GM12878 (cell line): ENCODE data around the gene SELENOO. TPM values are rescaled to one million over a fixed set of nuclear protein-coding genes. Genes with fewer than 3 reads are reported as not detected.

Source experiments
- ATAC-seq: fragments of 200-7000 bp; cut with Tn5 transposase; 3 replicates; pipeline ENCODE4 v1.9.1; 2020; ENCODE audit warnings: mild to moderate bottlenecking, moderate library complexity
- BruUV-seq: library from RNA; stranded (reverse); fragments of 400-500 nt; replicated peaks from 2 replicates; lab custom pipeline; 2021; lab: Mats Ljungman, UMichigan
- CTCF ChIA-PET: fragments of 300-600 bp; sonication (Branson Sonifier 250); formaldehyde crosslinking; extraction: SDS; loops from one replicate; lab custom pipeline; 2021; ENCODE audit warnings: inconsistent platforms; lab: Yijun Ruan, JAX
- POLR2A ChIA-PET: fragments of 350-600 bp; formaldehyde crosslinking; extraction: SDS; loops from one replicate; lab custom pipeline; 2021; ENCODE audit warnings: inconsistent platforms; lab: Charles Lee
- RAD21 ChIA-PET: fragments of 300-600 bp; sonication (Branson Sonifier 250); formaldehyde crosslinking; loops from one replicate; lab custom pipeline; 2023; ENCODE audit warnings: antibody characterized with exemption; ENCODE audit not compliant: unreplicated experiment; lab: Charles Lee
- SMC1A ChIA-PET: fragments of 300-600 bp; sonication (Branson Sonifier 250); formaldehyde crosslinking; loops from one replicate; lab custom pipeline; 2023; ENCODE audit not compliant: unreplicated experiment, uncharacterized antibody; lab: Charles Lee
- DNase-seq: peaks from one replicate; pipeline ENCODE4 v3.0.0-alpha.2; 2011; ENCODE audit warnings: low read depth, low spot score
- FAIRE-seq: peaks from 3 replicates; lab custom pipeline; 2011; peaks lifted over from hg19 to GRCh38; lab: Jason Lieb, UNC
- H2AFZ ChIP-seq: 2 replicates; pipeline ENCODE4 v1.6.0; 2011; ENCODE audit warnings: low read depth, low read length, control low read depth; ENCODE audit not compliant: control insufficient read depth
- H3K27ac ChIP-seq: 2 replicates; pipeline ENCODE4 v1.5.1; 2011; ENCODE audit warnings: control low read depth; ENCODE audit not compliant: control insufficient read depth, insufficient read depth
- H3K27me3 ChIP-seq, 2 experiments: replicated peaks in 1 of 2; 2 replicates each; pipeline versions ENCODE4 v1.6.0 to v1.6.1; 2011; ENCODE audit warnings: low read length in 1 of 2; ENCODE audit not compliant: control insufficient read depth in 2 of 2, insufficient read depth in 2 of 2
- H3K36me3 ChIP-seq, 2 experiments: 2 replicates each; pipeline ENCODE4 v1.5.1; 2011; ENCODE audit warnings: low read length in 1 of 2; ENCODE audit not compliant: control insufficient read depth in 2 of 2, insufficient read depth in 2 of 2
- H3K4me1 ChIP-seq: 2 replicates; pipeline ENCODE4 v1.6.1; 2011; ENCODE audit warnings: mild to moderate bottlenecking, low read length, moderate library complexity, mixed read lengths; ENCODE audit not compliant: control insufficient read depth, insufficient read depth
- H3K4me2 ChIP-seq: 2 replicates; pipeline ENCODE4 v1.6.0; 2011; ENCODE audit warnings: control low read depth; ENCODE audit not compliant: control insufficient read depth, insufficient read depth
- H3K4me3 ChIP-seq: fragments of 200-600 bp; sonication (generic); 2 replicates; pipeline ENCODE4 v1.5.1; 2016
- H3K79me2 ChIP-seq: 2 replicates; pipeline ENCODE4 v1.6.0; 2011; ENCODE audit warnings: low read length; ENCODE audit not compliant: control insufficient read depth, insufficient read depth
- H3K9ac ChIP-seq: 2 replicates; pipeline ENCODE4 v1.8.0; 2011; ENCODE audit warnings: low read length, control low read depth, mixed read lengths; ENCODE audit not compliant: control insufficient read depth, insufficient read depth
- H3K9me3 ChIP-seq: replicated peaks from 3 replicates; pipeline ENCODE4 v1.5.1; 2011; ENCODE audit warnings: mild to moderate bottlenecking, low read length; ENCODE audit not compliant: control insufficient read depth, insufficient read depth
- H4K20me1 ChIP-seq: 2 replicates; pipeline ENCODE4 v1.6.0; 2011; ENCODE audit not compliant: control insufficient read depth, insufficient read depth
- CBX3 ChIP-seq: fragments of 200-600 bp; sonication (generic); IDR thresholded peaks from 2 replicates; pipeline ENCODE4 v1.6.1; 2016; ENCODE audit warnings: low read depth, borderline replicate concordance
- CREB1 ChIP-seq: IDR thresholded peaks from 2 replicates; pipeline ENCODE4 v1.6.1; 2012; ENCODE audit warnings: low read depth, mild to moderate bottlenecking, inconsistent platforms
- EED ChIP-seq: sonication (generic); IDR thresholded peaks from 2 replicates; pipeline ENCODE4 v1.6.1; 2016; ENCODE audit warnings: antibody characterized with exemption, low read depth
- EP300 ChIP-seq, 2 experiments: fragments of 150-350 bp in 1 of 2; IDR thresholded peaks; 2 replicates each; pipeline ENCODE4 v1.6.1; 2011 to 2012; ENCODE audit warnings: low read depth in 2 of 2, low read length in 2 of 2, borderline replicate concordance in 1 of 2, improper control_type of control experiment in 1 of 2, inconsistent platforms in 1 of 2; ENCODE audit not compliant: control insufficient read depth in 1 of 2
- KDM1A ChIP-seq: fragments of 200-600 bp; sonication (generic); IDR thresholded peaks from 2 replicates; pipeline ENCODE4 v1.6.1; 2016; ENCODE audit warnings: borderline replicate concordance
- MEF2B ChIP-seq: fragments of 450-650 bp; IDR thresholded peaks from 2 replicates; pipeline ENCODE4 v1.6.1; 2018; ENCODE audit warnings: mild to moderate bottlenecking, moderate library complexity; ENCODE audit not compliant: partially characterized antibody, poor library complexity, severe bottlenecking
- POLR2AphosphoS2 ChIP-seq: IDR thresholded peaks from 2 replicates; pipeline ENCODE4 v1.6.1; 2011; ENCODE audit warnings: low read depth, mild to moderate bottlenecking, low read length, improper control_type of control experiment, moderate library complexity
- POLR2AphosphoS5 ChIP-seq: IDR thresholded peaks from 2 replicates; pipeline ENCODE4 v1.6.1; 2011; ENCODE audit warnings: mild to moderate bottlenecking, low read length, inconsistent platforms
- RBBP5 ChIP-seq: fragments of 200-600 bp; sonication (generic); conservative IDR thresholded peaks from 2 replicates; pipeline ENCODE4 v1.6.1; 2016
- SUPT20H ChIP-seq: IDR thresholded peaks from 2 replicates; pipeline ENCODE4 v1.6.1; 2011; ENCODE audit warnings: low read depth, mild to moderate bottlenecking, low read length, moderate library complexity, borderline replicate concordance; ENCODE audit not compliant: control insufficient read depth
- ZZZ3 ChIP-seq: IDR thresholded peaks from 2 replicates; pipeline ENCODE4 v1.6.1; 2011; ENCODE audit warnings: low read depth; ENCODE audit not compliant: control insufficient read depth, insufficient read length
- WGBS: methylation state at CpG from one replicate; pipeline ENCODE4 v1.1.6; 2016; ENCODE audit warnings: low lambda C conversion rate; ENCODE audit not compliant: insufficient replicate concordance, insufficient coverage; ENCODE audit errors: missing lambda C conversion rate; 5-methylcytosine and 5-hydroxymethylcytosine counted together
- in situ Hi-C: fragments of 300-500 bp; cut with MboI; formaldehyde crosslinking; loops from 9 replicates; pipeline ENCODE4 v1.14.3; 2018; ENCODE audit warnings: mixed read lengths
- intact Hi-C: fragments of 100-400 bp; cut with micrococcal nuclease; formaldehyde crosslinking; loops from one replicate; pipeline ENCODE4 v1.14.2; 2022; ENCODE audit not compliant: unreplicated experiment
- polyA plus RNA-seq, 11 experiments: library from polyadenylated mRNA; depleted of rRNA in 4 of 11; unstranded in 6 of 11; stranded (reverse) in 5 of 11; fragments of >200 nt; fragmentation: Nextera tagmentation in 4 of 11; fragmentation: Illumina TruSeq in 1 of 11; extraction: Ambion mirVana in 4 of 11; extraction: Trizol in 1 of 11; gene quantifications; 1 replicate in 1 of 11; 2 replicates in 10 of 11; pipeline versions ENCODE4 v1.2.1 to v1.2.3, GENCODE V29; 2011 to 2016; ENCODE audit warnings: inconsistent platforms in 2 of 11, missing spikeins in 2 of 11, low read depth in 1 of 11
- total RNA-seq, 4 experiments: library from RNA; depleted of rRNA in 3 of 4; stranded (reverse); fragments of >200 nt in 3 of 4; fragmentation: Illumina TruSeq in 1 of 4; extraction: Trizol in 1 of 4; gene quantifications; 2 replicates each; pipeline versions ENCODE4 v1.2.1 to v1.2.3, GENCODE V29; 2013 to 2021

SELENOO gene
- total and polyA plus RNA-seq, 10 of the 15 experiments (the other 5 are each of a cell fraction or from before 2014, with no cell fraction given), result 0.42 to 23.3 (median 3.3) TPM

DNA sequence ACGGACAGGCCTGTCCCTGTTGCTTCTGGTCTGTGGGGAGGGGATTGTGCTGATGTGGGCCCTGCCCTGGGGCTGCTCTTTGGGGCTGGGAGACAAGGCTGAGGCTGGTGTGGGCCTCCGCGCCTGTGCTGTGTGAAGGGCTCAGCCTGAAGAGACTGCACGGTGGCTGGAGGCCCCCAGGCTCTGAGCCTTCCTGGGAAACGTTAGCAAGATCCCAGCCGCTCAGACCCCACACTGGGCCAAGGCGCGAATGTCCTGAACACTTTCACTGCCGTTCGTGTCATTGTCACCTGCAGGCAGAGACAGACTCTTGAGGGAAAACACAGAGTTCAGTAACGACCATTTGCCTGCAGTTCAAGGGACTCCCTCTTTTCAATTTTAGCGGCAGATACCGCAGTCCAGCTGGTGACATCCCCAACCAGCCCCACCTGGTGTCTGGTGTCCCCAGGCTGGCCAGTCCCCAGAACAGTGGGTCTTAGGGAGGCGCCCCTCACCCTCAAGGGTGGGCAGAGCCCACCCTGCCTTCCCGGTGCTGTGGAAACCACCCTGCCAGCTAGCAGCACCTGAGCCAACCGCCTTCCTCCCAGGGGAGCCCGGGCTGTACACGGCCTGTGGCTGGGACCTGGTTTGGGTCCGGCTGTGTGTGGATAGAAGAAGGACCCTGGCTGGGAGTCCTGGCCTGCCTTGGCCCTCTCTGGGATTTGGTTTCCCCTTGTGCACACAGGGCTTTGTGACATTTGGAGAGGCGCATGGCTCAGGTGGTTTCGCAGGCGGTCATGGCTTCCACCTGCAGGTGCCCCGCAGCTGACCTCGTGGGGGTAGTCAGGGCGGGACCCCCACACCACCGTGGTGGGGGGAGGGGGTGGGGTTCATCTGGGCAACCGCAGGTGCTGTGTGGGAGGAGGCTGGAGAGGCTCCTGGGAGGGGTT lies 24.6 kb upstream of the SELENOO start:
- H3K36me3 ChIP-seq, result no peaks in the 10 kb centered on the region
- no peaks in the 10 kb centered on the region for H4K20me1 ChIP-seq
- H2AFZ ChIP-seq, result no peak overlapping the region
- RAD21 ChIA-PET, result no interaction called here
- H3K27ac ChIP-seq, result no peak overlapping the region
- no peaks in the 10 kb centered on the region for H3K79me2 ChIP-seq
- DNase-seq (no peak), ATAC-seq (peak; percentile 6; the same call in 1 of the 3 replicates), FAIRE-seq (no peak)
- 29% methylated on average over 27 of the region's 27 CpGs for WGBS
- no peaks in the 10 kb centered on the region for H3K27me3 ChIP-seq
- CTCF ChIA-PET, result interaction anchor here (1.0 kb wide), 2 partner anchors 66 to 387 kb away, joined by 3 read pairs; partner anchors contain the start of gene SYCE3
- peaks cover 6% of the 10 kb centered on the region for H3K4me1 ChIP-seq
- no TSS peak for BruUV-seq
- TF ChIP-seq MEF2B, result peak; percentile 46
- no peak for TF ChIP-seq RBBP5
- H3K9me3 ChIP-seq, result no peaks in the 10 kb centered on the region
- no peak overlapping the region for H3K4me2 ChIP-seq
- intact Hi-C loops, result no loop called here
- H3K4me3 ChIP-seq, result no peak overlapping the region
- in situ Hi-C loops, result no loop called here
- SMC1A ChIA-PET, result no interaction called here
- H3K9ac ChIP-seq, result no peak overlapping the region
- POLR2A ChIA-PET, result no interaction called here

DNA sequence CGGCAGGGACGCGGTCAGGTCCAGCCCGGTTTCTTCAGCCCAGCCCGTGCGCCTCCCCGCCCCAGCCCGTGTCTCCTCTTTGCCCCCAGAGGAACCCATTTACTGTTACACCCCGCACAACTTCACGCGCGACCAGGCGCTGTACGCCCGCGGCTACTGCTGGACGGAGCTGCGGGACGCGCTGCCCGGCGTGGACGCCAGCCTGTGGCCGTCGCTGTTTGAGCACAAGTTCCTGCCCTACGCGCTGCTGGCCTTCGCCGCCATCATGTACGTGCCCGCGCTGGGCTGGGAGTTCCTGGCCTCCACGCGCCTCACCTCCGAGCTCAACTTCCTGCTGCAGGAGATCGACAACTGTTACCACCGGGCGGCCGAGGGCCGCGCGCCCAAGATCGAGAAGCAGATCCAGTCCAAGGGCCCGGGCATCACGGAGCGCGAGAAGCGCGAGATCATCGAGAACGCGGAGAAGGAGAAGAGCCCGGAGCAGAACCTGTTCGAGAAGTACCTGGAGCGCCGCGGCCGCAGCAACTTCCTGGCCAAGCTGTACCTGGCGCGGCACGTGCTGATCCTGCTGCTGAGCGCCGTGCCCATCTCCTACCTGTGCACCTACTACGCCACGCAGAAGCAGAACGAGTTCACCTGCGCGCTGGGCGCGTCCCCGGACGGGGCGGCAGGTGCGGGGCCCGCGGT lies 23.8 kb upstream of the SELENOO start:
- Histone ChIP-seq H3K9me3 (no peaks in the 10 kb centered on the region), H3K9ac (no peak overlapping the region), H3K79me2 (no peaks in the 10 kb centered on the region), H3K27ac (no peak overlapping the region), H3K4me1 (peaks cover 6% of the 10 kb centered on the region), H3K36me3 (no peaks in the 10 kb centered on the region), H3K4me2 (no peak overlapping the region), H3K27me3 (no peaks in the 10 kb centered on the region), H3K4me3 (no peak overlapping the region), H2AFZ (no peak overlapping the region), H4K20me1 (no peaks in the 10 kb centered on the region)
- ChIA-PET POLR2A (no interaction called here), SMC1A (no interaction called here), RAD21 (no interaction called here), CTCF (no interaction called here)
- no peak for FAIRE-seq
- intact Hi-C loops, result no loop called here
- DNase-seq, result no peak
- BruUV-seq, result no TSS peak
- no peak for ATAC-seq
- in situ Hi-C loops, result no loop called here
- WGBS, result 97% methylated on average over 67 of the region's 76 CpGs
- TF ChIP-seq POLR2AphosphoS5 (no peak), ZZZ3 (no peak), EP300 (IDR thresholded peaks at IDR 0.05; ENCODE audit: borderline replicate concordance in 1 of 2, control insufficient read depth in 1 of 2, low read depth in 2 of 2, low read length in 2 of 2) (no peak), SUPT20H (no peak), POLR2AphosphoS2 (no peak), KDM1A (no peak), CREB1 (no peak), EED (no peak), CBX3 (no peak), MEF2B (no peak)
